Smooth muscle cell (in vitro differentiated cells): ENCODE data around the gene CGN. TPM values are rescaled to one million over a fixed set of nuclear protein-coding genes. Genes with fewer than 3 reads are reported as not detected.
A peak's percentile ranks its signal among the peaks of the same experiment; 100 is the strongest.

Experiments used
- DNase-seq: peaks from one replicate; lab custom pipeline; 2025; ENCODE audit not compliant: unreplicated experiment; lab: John Stamatoyannopoulos, UW
- H2AFZ ChIP-seq: fragments of 200-600 bp; sonication (generic); 2 replicates; pipeline ENCODE4 v1.6.0; 2016; ENCODE audit warnings: antibody characterized with exemption, low read depth, mild to moderate bottlenecking
- H3F3A ChIP-seq: fragments of 200-600 bp; sonication (generic); 2 replicates; pipeline ENCODE4 v1.6.0; 2017; ENCODE audit warnings: antibody characterized with exemption, low read depth
- H3K27ac ChIP-seq: fragments of 200-600 bp; sonication (generic); 2 replicates; pipeline ENCODE4 v1.5.1; 2016; ENCODE audit warnings: low read depth, mild to moderate bottlenecking
- H3K27me3 ChIP-seq: fragments of 200-600 bp; sonication (generic); 2 replicates; pipeline ENCODE4 v1.6.1; 2016; ENCODE audit warnings: low read depth, mild to moderate bottlenecking
- H3K36me3 ChIP-seq: fragments of 200-600 bp; sonication (generic); 2 replicates; pipeline ENCODE4 v1.5.1; 2016; ENCODE audit warnings: low read depth
- H3K4me1 ChIP-seq: fragments of 200-600 bp; sonication (generic); 2 replicates; pipeline ENCODE4 v1.5.1; 2016; ENCODE audit warnings: low read depth
- H3K4me2 ChIP-seq: fragments of 200-600 bp; sonication (generic); 2 replicates; pipeline ENCODE4 v1.6.0; 2016; ENCODE audit warnings: mild to moderate bottlenecking
- H3K4me3 ChIP-seq: fragments of 200-600 bp; sonication (generic); 2 replicates; pipeline ENCODE4 v1.5.1; 2016; ENCODE audit warnings: mild to moderate bottlenecking
- H3K79me2 ChIP-seq: fragments of 200-600 bp; sonication (generic); 2 replicates; pipeline ENCODE4 v1.6.0; 2016; ENCODE audit warnings: low read depth, mild to moderate bottlenecking
- H3K9ac ChIP-seq: fragments of 200-600 bp; sonication (generic); 2 replicates; pipeline ENCODE4 v1.6.0; 2016; ENCODE audit warnings: low read depth
- H3K9me3 ChIP-seq: fragments of 200-600 bp; sonication (generic); replicated peaks from 2 replicates; pipeline ENCODE4 v1.5.1; 2016; ENCODE audit warnings: low read depth
- H4K20me1 ChIP-seq: fragments of 200-600 bp; sonication (generic); 2 replicates; pipeline ENCODE4 v1.6.0; 2016; ENCODE audit warnings: low read depth
- WGBS: methylation state at CpG from one replicate; pipeline ENCODE4 v1.1.7; 2016; ENCODE audit warnings: low lambda C conversion rate; 5-methylcytosine and 5-hydroxymethylcytosine counted together
- microRNA counts: library from miRNA; unstranded; fragments of <30 nt; microRNA quantifications from one replicate; lab custom pipeline; 2016
- microRNA-seq: library from miRNA; unstranded; fragments of <30 nt; microRNA quantifications from one replicate; pipeline ENCODE4, GENCODE V29; 2016; ENCODE audit warnings: borderline number of aligned reads
- polyA plus RNA-seq: library from polyadenylated mRNA; unstranded; fragments of >200 nt; fragmentation: Nextera tagmentation; extraction: Ambion mirVana; gene quantifications from 2 replicates; pipeline ENCODE4 v1.2.1, GENCODE V29; 2016
- small RNA-seq: library from RNA; depleted of rRNA; stranded (forward); fragments of <200 nt; gene quantifications from one replicate; pipeline ENCODE3, GENCODE V24; 2014
- total RNA-seq: library from RNA; depleted of rRNA; stranded (reverse); fragments of >200 nt; gene quantifications from 2 replicates; pipeline ENCODE4 v1.2.3, GENCODE V29; 2014
- TF ChIP-seq, protein P1 (sequence below): fragments of 200-600 bp; sonication (generic); IDR thresholded peaks from 2 replicates; pipeline ENCODE4 v1.5.1; 2017; ENCODE audit warnings: borderline replicate concordance, mild to moderate bottlenecking, antibody characterized with exemption; ENCODE audit not compliant: insufficient read depth, poor library complexity, severe bottlenecking

The CGN gene
- total and polyA plus RNA-seq, 2 experiments from 2014 or later, result 0.70 to 17.0 TPM

DNA sequence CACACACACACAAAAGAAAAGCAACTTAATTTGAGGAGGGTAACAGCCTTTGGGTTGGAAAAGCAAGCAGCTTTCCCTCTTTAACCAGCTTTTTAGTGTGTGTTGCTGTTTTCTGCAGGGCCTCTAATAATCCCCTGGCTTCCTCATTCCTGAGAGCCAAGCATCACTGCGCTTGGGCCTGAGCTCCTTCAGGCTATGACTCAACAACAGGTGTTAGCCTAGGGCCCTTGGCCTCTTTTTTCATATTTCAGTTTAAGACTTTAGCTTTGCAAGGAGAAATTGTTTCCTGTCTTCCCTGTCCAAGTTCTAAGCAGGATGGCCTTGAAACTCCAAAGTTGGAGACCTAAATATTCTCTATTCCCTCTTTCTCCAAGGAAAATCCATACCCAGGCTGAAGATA, 74.4 kb downstream of the CGN start:
- H3K4me2 ChIP-seq, result peak overlapping the region; percentile 35
- peaks cover 6% of the 10 kb centered on the region for H3K4me1 ChIP-seq
- TF ChIP-seq, protein P1, sequence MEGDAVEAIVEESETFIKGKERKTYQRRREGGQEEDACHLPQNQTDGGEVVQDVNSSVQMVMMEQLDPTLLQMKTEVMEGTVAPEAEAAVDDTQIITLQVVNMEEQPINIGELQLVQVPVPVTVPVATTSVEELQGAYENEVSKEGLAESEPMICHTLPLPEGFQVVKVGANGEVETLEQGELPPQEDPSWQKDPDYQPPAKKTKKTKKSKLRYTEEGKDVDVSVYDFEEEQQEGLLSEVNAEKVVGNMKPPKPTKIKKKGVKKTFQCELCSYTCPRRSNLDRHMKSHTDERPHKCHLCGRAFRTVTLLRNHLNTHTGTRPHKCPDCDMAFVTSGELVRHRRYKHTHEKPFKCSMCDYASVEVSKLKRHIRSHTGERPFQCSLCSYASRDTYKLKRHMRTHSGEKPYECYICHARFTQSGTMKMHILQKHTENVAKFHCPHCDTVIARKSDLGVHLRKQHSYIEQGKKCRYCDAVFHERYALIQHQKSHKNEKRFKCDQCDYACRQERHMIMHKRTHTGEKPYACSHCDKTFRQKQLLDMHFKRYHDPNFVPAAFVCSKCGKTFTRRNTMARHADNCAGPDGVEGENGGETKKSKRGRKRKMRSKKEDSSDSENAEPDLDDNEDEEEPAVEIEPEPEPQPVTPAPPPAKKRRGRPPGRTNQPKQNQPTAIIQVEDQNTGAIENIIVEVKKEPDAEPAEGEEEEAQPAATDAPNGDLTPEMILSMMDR, result no peak
- H3K36me3 ChIP-seq, result no peaks in the 10 kb centered on the region
- no peak overlapping the region for H3K4me3 ChIP-seq
- no peaks in the 10 kb centered on the region for H3K9me3 ChIP-seq
- H3K27ac ChIP-seq, result peak overlapping the region; percentile 65
- no peak overlapping the region for H3K9ac ChIP-seq
- H3K27me3 ChIP-seq, result no peaks in the 10 kb centered on the region
- WGBS, result 0% methylated on average over 1 of the region's 1 CpG
- DNase-seq, result no peak
- no peak overlapping the region for H2AFZ ChIP-seq
- no peaks in the 10 kb centered on the region for H4K20me1 ChIP-seq
- H3F3A ChIP-seq, result no peaks in the 10 kb centered on the region
- no peaks in the 10 kb centered on the region for H3K79me2 ChIP-seq

MicroRNAs encoded within 50 kb of the gene (microRNA counts, 767-probe panel; counts per million panel counts)
- 183 counts per million for microRNA hsa-miR-554 (lab: Ali Mortazavi, UCI)

Small RNA genes lying within 50 kb of the gene (microRNA-seq; reads per million reads assigned to microRNA genes)
- not detected for gene MIR554

Small RNA genes lying within 50 kb of the gene (small RNA-seq; reads per million reads assigned to genes)
- gene MIR554 (0.08 reads per million), gene RF00405 (not detected)

Other genes starting within 250 kb of the CGN start
- gene ZNF687, start 229.1 kb upstream of the CGN start, total RNA-seq, result 10.7 and 13.1 TPM in 2 replicates
- 2.4 and 4.2 TPM in 2 replicates for gene ZNF687, start 229.1 kb upstream of the CGN start, polyA plus RNA-seq
- gene PI4KB, start 184.0 kb upstream of the CGN start, total RNA-seq, result 28.0 and 32.2 TPM in 2 replicates
- gene PI4KB, start 184.0 kb upstream of the CGN start, polyA plus RNA-seq, result 46.7 and 58.7 TPM in 2 replicates
- 22.7 and 53.0 TPM in 2 replicates for gene RFX5, start 164.1 kb upstream of the CGN start, total RNA-seq
- 12.4 and 16.3 TPM in 2 replicates for gene RFX5, start 164.1 kb upstream of the CGN start, polyA plus RNA-seq
- 22.0 and 26.7 TPM in 2 replicates for gene SELENBP1, start 138.7 kb upstream of the CGN start, total RNA-seq
- 28.8 and 40.2 TPM in 2 replicates for gene SELENBP1, start 138.7 kb upstream of the CGN start, polyA plus RNA-seq
- 308 and 316 TPM in 2 replicates for gene PSMB4, start 111.8 kb upstream of the CGN start, total RNA-seq
- gene PSMB4, start 111.8 kb upstream of the CGN start, polyA plus RNA-seq, result 88.6 and 94.1 TPM in 2 replicates
- gene POGZ, start 51.9 kb upstream of the CGN start, total RNA-seq, result 40.9 and 47.0 TPM in 2 replicates
- 20.5 and 24.8 TPM in 2 replicates for gene POGZ, start 51.9 kb upstream of the CGN start, polyA plus RNA-seq
- 19.6 and 20.0 TPM in 2 replicates for gene TUFT1, start 28.9 kb downstream of the CGN start, total RNA-seq
- gene TUFT1, start 28.9 kb downstream of the CGN start, polyA plus RNA-seq, result 15.1 and 30.7 TPM in 2 replicates
- gene SNX27, start 100.7 kb downstream of the CGN start, total RNA-seq, result 20.9 and 22.6 TPM in 2 replicates
- 11.9 and 12.0 TPM in 2 replicates for gene SNX27, start 100.7 kb downstream of the CGN start, polyA plus RNA-seq
- gene CELF3, start 205.4 kb downstream of the CGN start, total RNA-seq, result not detected in 2 replicates
- not detected in 2 replicates for gene CELF3, start 205.4 kb downstream of the CGN start, polyA plus RNA-seq
- gene RIIAD1, start 210.1 kb downstream of the CGN start, total RNA-seq, result not detected in 2 replicates
- not detected in 2 replicates for gene RIIAD1, start 210.1 kb downstream of the CGN start, polyA plus RNA-seq